ENCODE measurements around the gene ITGA3. TPM values are rescaled to one million over a fixed set of nuclear protein-coding genes. Genes with fewer than 3 reads are reported as not detected.

Gene ITGA3
- total RNA-seq, 2 experiments from 2014 or later: 5.8 to 7.9 TPM

- DNase-seq: no peak
- Mint-ChIP-seq H3K4me1 (no peaks in the 10 kb centered on the region), H3K4me3 (no peak overlapping the region), H3K27me3 (no peaks in the 10 kb centered on the region), H3K9me3 (no peaks in the 10 kb centered on the region), H3K36me3 (ENCODE audit: low read depth) (peaks cover 3% of the 10 kb centered on the region), H3K27ac (no peak overlapping the region)
- CTCF ChIA-PET: interaction anchor here (0.9 to 1.9 kb wide), 4 partner anchors 10 to 194 kb away, joined by 3 to 13 read pairs (median 4); no protein-coding TSS in a partner anchor
- POLR2A ChIA-PET: no interaction called here
Measured at GRCh38 chr17:50103941-50104340, 48.0 kb downstream of the ITGA3 start.

GRCh38 chr17:50105811-50106210 lies 49.9 kb downstream of the ITGA3 start:
- ChIA-PET CTCF (interaction anchor here (4.6 kb wide), 1 partner anchor 12 kb away, joined by 30 read pairs; no protein-coding TSS in a partner anchor), POLR2A (no interaction called here)
- DNase-seq: no peak
- Mint-ChIP-seq H3K27ac (no peak overlapping the region), H3K27me3 (no peaks in the 10 kb centered on the region), H3K4me1 (no peaks in the 10 kb centered on the region), H3K9me3 (no peaks in the 10 kb centered on the region), H3K4me3 (no peak overlapping the region), H3K36me3 (ENCODE audit: low read depth) (peaks cover 4% of the 10 kb centered on the region)

- Mint-ChIP-seq H3K27me3 (no peaks in the 10 kb centered on the region), H3K27ac (no peak overlapping the region), H3K4me3 (no peak overlapping the region), H3K9me3 (no peaks in the 10 kb centered on the region), H3K36me3 (ENCODE audit: low read depth) (peaks cover 4% of the 10 kb centered on the region), H3K4me1 (no peaks in the 10 kb centered on the region)
- ChIA-PET CTCF (interaction anchor here (1.4 to 4.6 kb wide), 2 partner anchors 10 to 12 kb away, joined by 3 to 30 read pairs; no protein-coding TSS in a partner anchor), POLR2A (no interaction called here)
- no peak for DNase-seq
Measured at GRCh38 chr17:50106393-50107131, 50.7 kb downstream of the ITGA3 start.

GRCh38 chr17:50107790-50108414 lies 52.0 kb downstream of the ITGA3 start:
- POLR2A ChIA-PET: no interaction called here
- peaks cover 4% of the 10 kb centered on the region for H3K36me3 Mint-ChIP-seq (ENCODE audit: low read depth)
- H3K4me3 Mint-ChIP-seq: no peak overlapping the region
- H3K9me3 Mint-ChIP-seq: no peaks in the 10 kb centered on the region
- H3K27ac Mint-ChIP-seq: no peak overlapping the region
- H3K27me3 Mint-ChIP-seq: no peaks in the 10 kb centered on the region
- CTCF ChIA-PET: interaction anchor here (1.2 to 4.6 kb wide), 5 partner anchors 9 to 66 kb away, joined by 3 to 30 read pairs (median 3); no protein-coding TSS in a partner anchor
- H3K4me1 Mint-ChIP-seq: no peaks in the 10 kb centered on the region
- no peak for DNase-seq

GRCh38 chr17:50108556-50108955 lies 52.6 kb downstream of the ITGA3 start:
- no peaks in the 10 kb centered on the region for H3K27me3 Mint-ChIP-seq
- ChIA-PET CTCF (interaction anchor here (0.9 to 4.6 kb wide), 7 partner anchors 9 to 65 kb away, joined by 3 to 30 read pairs (median 4); no protein-coding TSS in a partner anchor), POLR2A (no interaction called here)
- H3K4me1 Mint-ChIP-seq: no peaks in the 10 kb centered on the region
- DNase-seq: no peak
- no peak overlapping the region for H3K4me3 Mint-ChIP-seq
- H3K9me3 Mint-ChIP-seq: no peaks in the 10 kb centered on the region
- peaks cover 4% of the 10 kb centered on the region for H3K36me3 Mint-ChIP-seq (ENCODE audit: low read depth)
- H3K27ac Mint-ChIP-seq: no peak overlapping the region

- POLR2A ChIA-PET: no interaction called here
- Mint-ChIP-seq H3K9me3 (no peaks in the 10 kb centered on the region), H3K36me3 (ENCODE audit: low read depth) (peaks cover 4% of the 10 kb centered on the region), H3K4me3 (no peak overlapping the region), H3K27ac (no peak overlapping the region), H3K27me3 (no peaks in the 10 kb centered on the region), H3K4me1 (no peaks in the 10 kb centered on the region)
- CTCF ChIA-PET: interaction anchor here (0.9 to 4.6 kb wide), 6 partner anchors 8 to 60 kb away, joined by 3 to 30 read pairs (median 4); no protein-coding TSS in a partner anchor
- no peak for DNase-seq
Measured at GRCh38 chr17:50109207-50109606, 53.3 kb downstream of the ITGA3 start.

GRCh38 chr17:50109785-50110184 lies 53.9 kb downstream of the ITGA3 start:
- H3K27me3 Mint-ChIP-seq: no peaks in the 10 kb centered on the region
- H3K4me3 Mint-ChIP-seq: no peak overlapping the region
- DNase-seq: no peak
- no peaks in the 10 kb centered on the region for H3K4me1 Mint-ChIP-seq
- H3K9me3 Mint-ChIP-seq: no peaks in the 10 kb centered on the region
- H3K27ac Mint-ChIP-seq: no peak overlapping the region
- CTCF ChIA-PET: interaction anchor here (1.3 to 4.6 kb wide), 3 partner anchors 10 to 16 kb away, joined by 4 to 30 read pairs (median 6); no protein-coding TSS in a partner anchor
- POLR2A ChIA-PET: no interaction called here
- H3K36me3 Mint-ChIP-seq (ENCODE audit: low read depth): peaks cover 4% of the 10 kb centered on the region

GRCh38 chr17:50110591-50111349 lies 54.9 kb downstream of the ITGA3 start:
- no peak overlapping the region for H3K4me3 Mint-ChIP-seq
- peak overlapping the region; percentile 19 for H3K27ac Mint-ChIP-seq
- DNase-seq: no peak
- peaks cover 4% of the 10 kb centered on the region for H3K36me3 Mint-ChIP-seq (ENCODE audit: low read depth)
- CTCF ChIA-PET: interaction anchor here (1.5 to 1.9 kb wide), 3 partner anchors 12 to 89 kb away, joined by 5 to 16 read pairs (median 6); no protein-coding TSS in a partner anchor
- POLR2A ChIA-PET: no interaction called here
- H3K9me3 Mint-ChIP-seq: no peaks in the 10 kb centered on the region
- H3K4me1 Mint-ChIP-seq: no peaks in the 10 kb centered on the region
- H3K27me3 Mint-ChIP-seq: peaks cover 7% of the 10 kb centered on the region

- peaks cover 4% of the 10 kb centered on the region for H3K4me1 Mint-ChIP-seq
- peaks cover 17% of the 10 kb centered on the region for H3K27me3 Mint-ChIP-seq
- no peaks in the 10 kb centered on the region for H3K9me3 Mint-ChIP-seq
- POLR2A ChIA-PET: no interaction called here
- CTCF ChIA-PET: interaction anchor here (0.9 to 1.9 kb wide), 6 partner anchors 11 to 88 kb away, joined by 3 to 16 read pairs (median 5); no protein-coding TSS in a partner anchor
- H3K36me3 Mint-ChIP-seq (ENCODE audit: low read depth): peaks cover 4% of the 10 kb centered on the region
- H3K4me3 Mint-ChIP-seq: no peak overlapping the region
- H3K27ac Mint-ChIP-seq: no peak overlapping the region
- DNase-seq: no peak
Measured at GRCh38 chr17:50111673-50112655, 56.1 kb downstream of the ITGA3 start.

GRCh38 chr17:50112694-50113093 lies 56.8 kb downstream of the ITGA3 start:
- ChIA-PET CTCF (interaction anchor here (0.9 to 1.9 kb wide), 5 partner anchors 12 to 88 kb away, joined by 3 to 6 read pairs (median 3); no protein-coding TSS in a partner anchor), POLR2A (no interaction called here)
- no peak for DNase-seq
- no peaks in the 10 kb centered on the region for H3K9me3 Mint-ChIP-seq
- H3K4me1 Mint-ChIP-seq: peaks cover 7% of the 10 kb centered on the region
- H3K27me3 Mint-ChIP-seq: peaks cover 21% of the 10 kb centered on the region
- no peak overlapping the region for H3K27ac Mint-ChIP-seq
- H3K4me3 Mint-ChIP-seq: no peak overlapping the region
- peaks cover 4% of the 10 kb centered on the region for H3K36me3 Mint-ChIP-seq (ENCODE audit: low read depth)

- no peaks in the 10 kb centered on the region for H3K9me3 Mint-ChIP-seq
- peaks cover 7% of the 10 kb centered on the region for H3K4me1 Mint-ChIP-seq
- no peak for DNase-seq
- no peak overlapping the region for H3K4me3 Mint-ChIP-seq
- no peak overlapping the region for H3K27ac Mint-ChIP-seq
- H3K36me3 Mint-ChIP-seq (ENCODE audit: low read depth): peaks cover 2% of the 10 kb centered on the region
- ChIA-PET CTCF (interaction anchor here (0.5 to 1.3 kb wide), 4 partner anchors 13 to 37 kb away, joined by 3 to 4 read pairs (median 4); no protein-coding TSS in a partner anchor), POLR2A (no interaction called here)
- H3K27me3 Mint-ChIP-seq: peaks cover 32% of the 10 kb centered on the region
Measured at GRCh38 chr17:50113624-50114320, 57.9 kb downstream of the ITGA3 start.

All from activated CD4-positive, alpha-beta T cell treated with anti-CD3 and anti-CD28 coated beads, Interleukin-2, amount 10 ng/mL, durations not matched to agents 7 days and 5 days (primary cell).